ENCODE data around the gene ZDHHC3.

Gene ZDHHC3

GRCh38 chr3:45011756-45012508 is 36.0 kb upstream of the ZDHHC3 start:
- TF ChIP-seq SIN3A (IDR thresholded peaks at IDR 0.05; ENCODE audit: borderline replicate concordance, insufficient read depth, low read length) (no peak), FOXP2 (optimal IDR thresholded peaks at IDR 0.05; ENCODE audit: borderline replicate concordance, extremely low read depth, extremely low read length, insufficient read depth) (no peak), TAF1 (IDR thresholded peaks at IDR 0.05; ENCODE audit: borderline replicate concordance, insufficient read depth, low read length) (no peak), POLR2AphosphoS5 (IDR thresholded peaks at IDR 0.05; ENCODE audit: low read depth, low read length) (no peak)
- TF ChIP-seq, protein P1, sequence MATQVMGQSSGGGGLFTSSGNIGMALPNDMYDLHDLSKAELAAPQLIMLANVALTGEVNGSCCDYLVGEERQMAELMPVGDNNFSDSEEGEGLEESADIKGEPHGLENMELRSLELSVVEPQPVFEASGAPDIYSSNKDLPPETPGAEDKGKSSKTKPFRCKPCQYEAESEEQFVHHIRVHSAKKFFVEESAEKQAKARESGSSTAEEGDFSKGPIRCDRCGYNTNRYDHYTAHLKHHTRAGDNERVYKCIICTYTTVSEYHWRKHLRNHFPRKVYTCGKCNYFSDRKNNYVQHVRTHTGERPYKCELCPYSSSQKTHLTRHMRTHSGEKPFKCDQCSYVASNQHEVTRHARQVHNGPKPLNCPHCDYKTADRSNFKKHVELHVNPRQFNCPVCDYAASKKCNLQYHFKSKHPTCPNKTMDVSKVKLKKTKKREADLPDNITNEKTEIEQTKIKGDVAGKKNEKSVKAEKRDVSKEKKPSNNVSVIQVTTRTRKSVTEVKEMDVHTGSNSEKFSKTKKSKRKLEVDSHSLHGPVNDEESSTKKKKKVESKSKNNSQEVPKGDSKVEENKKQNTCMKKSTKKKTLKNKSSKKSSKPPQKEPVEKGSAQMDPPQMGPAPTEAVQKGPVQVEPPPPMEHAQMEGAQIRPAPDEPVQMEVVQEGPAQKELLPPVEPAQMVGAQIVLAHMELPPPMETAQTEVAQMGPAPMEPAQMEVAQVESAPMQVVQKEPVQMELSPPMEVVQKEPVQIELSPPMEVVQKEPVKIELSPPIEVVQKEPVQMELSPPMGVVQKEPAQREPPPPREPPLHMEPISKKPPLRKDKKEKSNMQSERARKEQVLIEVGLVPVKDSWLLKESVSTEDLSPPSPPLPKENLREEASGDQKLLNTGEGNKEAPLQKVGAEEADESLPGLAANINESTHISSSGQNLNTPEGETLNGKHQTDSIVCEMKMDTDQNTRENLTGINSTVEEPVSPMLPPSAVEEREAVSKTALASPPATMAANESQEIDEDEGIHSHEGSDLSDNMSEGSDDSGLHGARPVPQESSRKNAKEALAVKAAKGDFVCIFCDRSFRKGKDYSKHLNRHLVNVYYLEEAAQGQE (IDR thresholded peaks at IDR 0.05; ENCODE audit: insufficient read depth in 1 of 2, low read depth in 2 of 2, low read length in 2 of 2), result no peak

DNA sequence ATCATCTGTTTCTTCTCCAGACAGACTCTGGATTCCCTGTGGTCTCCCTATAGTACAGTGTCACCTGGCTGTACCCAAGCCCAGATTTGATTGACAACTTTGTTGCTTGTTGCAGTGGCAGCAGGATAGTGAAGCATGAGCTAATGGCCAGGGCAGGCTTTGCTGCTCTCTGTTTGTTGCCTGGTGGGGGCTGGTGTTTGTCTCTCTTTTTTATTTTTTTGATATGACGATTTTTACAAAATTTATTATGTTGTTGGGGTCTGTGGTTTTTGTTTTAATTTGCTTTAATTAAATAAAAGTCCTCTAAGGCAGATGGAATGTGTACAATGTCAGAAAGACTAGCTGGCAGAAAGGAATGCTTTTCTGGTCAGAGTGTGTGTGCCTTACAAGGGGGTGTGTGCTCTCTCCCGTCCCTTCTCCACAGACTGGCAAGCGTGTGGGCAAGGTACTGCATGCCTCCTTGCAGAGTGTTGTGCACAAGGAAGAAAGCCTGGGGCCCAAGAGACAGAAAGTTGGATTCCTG is 34.9 kb upstream of the ZDHHC3 start:
- no peak for TF ChIP-seq SIN3A (IDR thresholded peaks at IDR 0.05; ENCODE audit: borderline replicate concordance, insufficient read depth, low read length)
- no peak for TF ChIP-seq TAF1 (IDR thresholded peaks at IDR 0.05; ENCODE audit: borderline replicate concordance, insufficient read depth, low read length)
- TF ChIP-seq FOXP2 (optimal IDR thresholded peaks at IDR 0.05; ENCODE audit: borderline replicate concordance, extremely low read depth, extremely low read length, insufficient read depth), result no peak
- TF ChIP-seq, protein P1 (IDR thresholded peaks at IDR 0.05; ENCODE audit: insufficient read depth in 1 of 2, low read depth in 2 of 2, low read length in 2 of 2), result no peak
- no peak for TF ChIP-seq POLR2AphosphoS5 (IDR thresholded peaks at IDR 0.05; ENCODE audit: low read depth, low read length)

DNA sequence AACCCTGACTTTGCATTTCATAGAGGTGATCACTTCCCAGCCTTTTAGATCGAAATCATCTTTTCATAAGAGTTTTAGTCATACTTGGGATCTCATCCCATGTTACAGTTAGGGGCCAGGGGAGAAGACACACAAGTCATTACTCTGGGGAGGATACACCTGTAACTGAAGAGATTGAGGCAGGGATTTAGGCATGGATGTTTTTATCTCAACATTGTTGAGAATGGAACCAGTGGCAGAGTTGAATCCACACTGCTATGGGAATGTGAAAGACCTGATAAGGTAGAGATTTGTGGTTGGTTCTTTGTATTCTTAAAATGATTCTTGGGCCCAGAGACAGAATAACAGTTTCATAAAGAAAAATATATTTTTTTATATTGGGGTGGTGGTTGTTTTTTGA is 33.9 kb upstream of the ZDHHC3 start:
- TF ChIP-seq SIN3A (IDR thresholded peaks at IDR 0.05; ENCODE audit: borderline replicate concordance, insufficient read depth, low read length), result no peak
- no peak for TF ChIP-seq POLR2AphosphoS5 (IDR thresholded peaks at IDR 0.05; ENCODE audit: low read depth, low read length)
- no peak for TF ChIP-seq FOXP2 (optimal IDR thresholded peaks at IDR 0.05; ENCODE audit: borderline replicate concordance, extremely low read depth, extremely low read length, insufficient read depth)

DNA sequence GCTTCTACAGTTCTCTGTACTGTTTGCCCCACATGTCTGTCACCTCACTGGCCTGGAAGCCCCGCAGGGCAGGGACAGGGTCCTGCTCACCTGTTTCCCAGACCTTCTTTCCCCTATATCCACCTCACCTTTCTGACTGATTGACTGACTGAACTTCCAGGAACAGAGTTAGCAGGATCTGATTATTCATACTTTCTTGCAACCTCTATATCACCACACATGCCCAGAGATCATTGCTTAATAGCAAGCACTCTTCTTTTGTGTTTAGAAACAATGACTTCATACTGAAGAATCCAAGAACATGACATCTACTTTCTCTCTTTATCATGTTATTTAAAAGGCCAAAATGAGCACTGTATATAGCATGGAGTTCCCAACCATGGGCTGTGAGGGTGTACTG is 32.1 kb upstream of the ZDHHC3 start:
- TF ChIP-seq FOXP2 (optimal IDR thresholded peaks at IDR 0.05; ENCODE audit: borderline replicate concordance, extremely low read depth, extremely low read length, insufficient read depth) (no peak), POLR2AphosphoS5 (IDR thresholded peaks at IDR 0.05; ENCODE audit: low read depth, low read length) (no peak), SIN3A (IDR thresholded peaks at IDR 0.05; ENCODE audit: borderline replicate concordance, insufficient read depth, low read length) (no peak), TAF1 (IDR thresholded peaks at IDR 0.05; ENCODE audit: borderline replicate concordance, insufficient read depth, low read length) (no peak)
- TF ChIP-seq, protein P1 (IDR thresholded peaks at IDR 0.05; ENCODE audit: insufficient read depth in 1 of 2, low read depth in 2 of 2, low read length in 2 of 2), result no peak

- no peak for TF ChIP-seq SIN3A (IDR thresholded peaks at IDR 0.05; ENCODE audit: borderline replicate concordance, insufficient read depth, low read length)
- TF ChIP-seq, protein P1 (IDR thresholded peaks at IDR 0.05; ENCODE audit: insufficient read depth in 1 of 2, low read depth in 2 of 2, low read length in 2 of 2), result no peak
Measured at GRCh38 chr3:45007091-45007490, 31.1 kb upstream of the ZDHHC3 start.
